HG02610 (cell line): Measurements from ENCODE around the gene CDK6.

ENCODE experiments used
- ATAC-seq: cut with Tn5 transposase; IDR thresholded peaks from one replicate; pipeline ENCODE4 v1.9.1; 2021; ENCODE audit warnings: mild to moderate bottlenecking, moderate library complexity; ENCODE audit not compliant: unreplicated experiment

Gene CDK6

DNA sequence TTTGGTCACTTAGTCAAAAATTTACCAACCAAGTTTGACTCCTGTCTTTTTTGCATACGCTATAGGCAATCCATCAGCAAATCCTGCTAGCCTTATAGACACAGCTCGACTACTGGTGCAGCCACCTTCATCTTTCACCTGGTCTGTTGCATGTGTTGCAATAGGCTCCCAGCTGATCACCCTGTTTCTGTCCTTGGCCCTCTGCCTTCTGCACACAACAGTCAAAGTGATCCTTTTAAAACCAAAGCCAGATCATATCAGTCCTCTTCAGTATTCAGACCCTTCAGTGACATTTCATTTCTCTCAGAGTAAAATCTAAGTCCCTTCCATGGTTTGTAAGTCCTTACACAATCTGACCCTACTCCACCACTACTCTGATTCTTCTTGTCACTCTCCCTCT, 10.9 kb upstream of the CDK6 start:
- ATAC-seq = no peak

DNA sequence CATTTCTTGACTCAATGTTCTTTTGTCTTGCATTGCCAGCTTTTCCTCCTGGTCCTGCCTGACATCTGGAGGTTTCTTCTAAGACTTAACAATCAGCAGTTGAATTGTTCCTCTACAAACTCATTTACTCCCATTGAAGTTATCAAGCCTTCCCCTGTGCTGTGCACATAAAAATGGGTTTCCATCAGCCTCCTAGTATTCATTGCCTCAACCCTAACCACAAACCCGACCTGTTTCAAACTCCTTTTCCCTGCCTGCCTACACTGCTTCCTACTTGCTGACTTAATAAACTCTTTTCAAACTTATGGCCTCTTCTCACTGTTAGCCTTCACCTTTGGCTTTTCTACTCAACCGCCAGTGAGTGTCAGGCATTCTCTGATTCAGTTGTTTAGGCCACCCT, 9.4 kb upstream of the CDK6 start:
- ATAC-seq = no peak

DNA sequence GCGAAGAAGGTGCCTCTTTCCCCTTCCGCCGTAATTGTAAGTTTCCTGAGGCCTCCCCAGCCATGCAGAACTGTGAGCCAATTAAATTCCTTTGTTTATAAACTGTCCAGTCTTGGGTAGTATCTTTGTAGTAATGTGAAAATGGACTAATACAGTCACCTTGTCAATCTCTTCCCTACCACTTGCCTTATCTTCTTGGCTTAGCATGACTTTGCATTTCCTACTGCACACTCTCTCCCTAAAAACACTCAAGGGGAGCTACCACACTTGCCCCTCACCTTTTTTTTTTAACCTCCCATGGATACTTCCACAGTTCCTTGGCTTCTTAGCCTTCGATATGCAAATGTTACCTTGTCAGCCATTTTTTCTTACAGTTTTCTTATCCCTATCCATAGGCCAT, 7.4 kb upstream of the CDK6 start:
- no peak for ATAC-seq

DNA sequence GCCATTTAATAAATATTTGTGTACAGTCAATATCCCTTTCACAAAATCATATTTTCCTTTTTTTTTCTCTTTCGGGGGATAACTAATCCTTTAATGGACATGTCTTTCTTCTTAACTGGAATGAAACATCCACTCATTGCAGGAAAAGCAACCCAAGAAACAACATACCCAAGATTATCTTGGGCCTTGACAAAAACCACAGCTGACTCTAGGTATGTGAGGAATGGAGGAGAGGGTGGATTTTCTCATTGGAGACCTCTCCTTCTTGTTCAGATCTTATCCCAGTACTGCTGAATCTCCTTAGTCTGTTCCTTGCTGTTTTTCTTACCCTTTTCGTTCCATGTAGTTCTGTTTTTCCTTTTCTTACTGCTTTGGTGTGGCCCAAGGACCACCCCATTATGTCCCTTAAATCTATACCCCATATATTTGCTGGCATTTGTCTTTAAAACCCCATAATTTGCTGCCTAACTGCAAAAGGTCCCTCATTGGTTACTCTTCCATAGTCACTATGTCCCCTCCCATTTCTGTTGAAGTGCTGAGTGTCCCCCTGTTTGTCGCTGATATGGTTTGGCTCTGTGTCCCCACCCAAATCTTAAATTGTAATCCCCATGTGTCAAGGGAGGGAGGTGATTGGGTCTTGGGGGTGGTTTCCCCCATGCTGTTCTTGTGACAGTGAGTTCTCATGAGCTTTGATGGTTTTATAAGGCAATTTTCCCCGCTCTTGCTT, 6.8 kb upstream of the CDK6 start:
- ATAC-seq = no peak

DNA sequence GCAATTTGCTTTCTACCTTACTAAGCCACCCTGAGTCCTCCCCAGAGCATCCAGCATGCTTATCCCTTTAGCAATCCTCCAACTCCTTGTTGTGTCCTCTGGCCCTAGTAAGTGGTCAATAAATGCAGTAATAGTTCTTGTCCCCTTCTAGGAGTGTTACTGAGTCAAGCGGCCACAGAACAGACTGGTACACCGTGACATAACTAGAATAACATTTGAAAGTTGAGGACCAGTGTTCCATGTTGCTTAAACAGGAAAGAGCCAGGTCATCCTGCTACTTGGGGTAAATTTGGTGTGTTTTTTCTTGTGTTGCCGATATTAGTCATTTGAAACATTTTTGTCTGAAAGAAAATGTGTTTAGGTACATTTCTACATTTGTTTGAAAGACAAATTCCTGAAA, 4.8 kb upstream of the CDK6 start:
- ATAC-seq = peak; percentile 30

DNA sequence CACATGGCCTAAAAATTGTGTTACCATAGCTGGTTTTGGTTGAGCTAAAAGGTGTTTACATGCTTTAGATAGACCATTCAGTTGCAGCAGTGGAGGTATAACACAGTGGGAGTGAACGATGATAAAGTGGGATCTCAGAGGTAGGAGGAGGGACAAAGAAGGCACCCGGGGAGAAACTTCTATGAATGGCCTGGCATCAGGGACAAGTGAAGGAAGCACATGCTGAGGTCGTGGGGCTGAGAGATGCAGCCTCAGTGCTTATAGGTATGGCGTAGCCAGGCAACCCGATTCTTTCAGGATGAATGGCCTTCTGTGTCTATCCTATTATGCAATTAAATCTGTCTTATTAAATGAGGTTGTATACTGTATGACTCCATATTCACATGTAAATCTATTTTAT, 3.9 kb upstream of the CDK6 start:
- no peak for ATAC-seq

DNA sequence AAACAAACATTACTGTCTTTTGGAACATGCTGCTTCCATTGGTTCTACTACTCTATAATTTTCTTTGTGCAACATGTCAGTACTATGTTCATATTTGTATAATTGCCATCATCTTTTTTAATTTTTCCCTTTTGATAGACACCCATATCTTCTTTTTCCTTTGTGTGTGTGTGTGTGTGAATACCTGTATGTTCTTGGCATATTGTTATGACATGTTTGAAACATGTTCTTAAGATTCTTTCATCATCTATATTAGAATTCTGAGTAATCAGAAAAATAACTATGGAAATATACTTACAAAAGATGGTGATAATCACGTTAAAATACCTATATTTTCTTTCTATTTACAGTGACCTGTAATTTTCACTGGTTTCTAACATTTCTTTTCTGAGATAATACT, 3.5 kb upstream of the CDK6 start:
- no peak for ATAC-seq

DNA sequence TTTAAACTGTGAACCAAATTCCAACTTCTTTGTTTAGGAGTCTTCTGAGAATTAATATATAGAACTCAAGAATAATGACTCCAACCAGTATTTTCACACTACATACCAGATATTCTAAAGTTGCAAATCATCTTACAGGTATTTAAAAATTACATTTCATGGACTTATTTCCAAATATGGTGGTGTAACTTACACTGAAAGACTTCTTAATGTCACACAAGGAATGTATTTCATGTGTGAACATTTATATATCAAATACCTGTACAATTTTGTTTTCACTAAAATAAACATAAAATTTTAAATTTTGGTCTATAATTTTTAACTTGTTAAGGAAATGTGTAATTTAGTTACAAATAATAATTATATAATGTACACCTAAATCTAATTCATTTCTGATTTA, 2.6 kb upstream of the CDK6 start:
- no peak for ATAC-seq

DNA sequence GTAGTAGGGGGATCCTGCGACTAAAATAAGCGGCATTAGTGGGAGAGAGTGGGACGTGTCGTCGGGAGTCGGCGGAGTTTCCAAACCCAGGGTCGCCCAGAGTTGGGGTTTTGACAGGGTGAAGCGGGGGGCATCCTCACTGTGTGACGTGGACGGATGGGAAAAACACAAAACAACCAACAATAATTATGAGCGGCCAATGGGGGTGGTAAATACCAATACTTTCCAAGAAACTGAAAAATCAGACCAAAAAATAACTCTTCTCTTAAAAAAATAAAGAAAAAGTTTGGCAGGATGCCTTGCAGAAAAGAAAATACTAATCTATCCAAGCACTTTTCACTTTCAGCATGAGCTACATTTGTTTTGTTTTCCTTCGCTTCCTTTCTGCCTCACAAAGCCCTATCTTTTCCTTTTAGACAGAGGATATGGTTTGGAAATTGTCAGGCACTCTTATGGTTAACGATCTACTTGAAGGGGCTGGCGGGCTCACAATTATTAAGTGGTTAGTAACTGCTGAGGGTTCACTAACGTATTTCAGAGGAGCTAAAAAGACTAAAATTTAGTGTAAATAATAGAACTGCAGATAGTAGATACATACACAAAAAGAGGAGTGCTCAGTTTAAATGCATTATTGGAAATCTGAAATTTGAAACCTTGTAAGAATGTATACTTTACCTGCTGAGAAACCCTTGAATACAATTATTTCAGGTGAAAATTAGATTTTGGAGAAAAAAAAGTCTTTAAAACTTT, 802 bp upstream of the CDK6 start:
- ATAC-seq = no peak

DNA sequence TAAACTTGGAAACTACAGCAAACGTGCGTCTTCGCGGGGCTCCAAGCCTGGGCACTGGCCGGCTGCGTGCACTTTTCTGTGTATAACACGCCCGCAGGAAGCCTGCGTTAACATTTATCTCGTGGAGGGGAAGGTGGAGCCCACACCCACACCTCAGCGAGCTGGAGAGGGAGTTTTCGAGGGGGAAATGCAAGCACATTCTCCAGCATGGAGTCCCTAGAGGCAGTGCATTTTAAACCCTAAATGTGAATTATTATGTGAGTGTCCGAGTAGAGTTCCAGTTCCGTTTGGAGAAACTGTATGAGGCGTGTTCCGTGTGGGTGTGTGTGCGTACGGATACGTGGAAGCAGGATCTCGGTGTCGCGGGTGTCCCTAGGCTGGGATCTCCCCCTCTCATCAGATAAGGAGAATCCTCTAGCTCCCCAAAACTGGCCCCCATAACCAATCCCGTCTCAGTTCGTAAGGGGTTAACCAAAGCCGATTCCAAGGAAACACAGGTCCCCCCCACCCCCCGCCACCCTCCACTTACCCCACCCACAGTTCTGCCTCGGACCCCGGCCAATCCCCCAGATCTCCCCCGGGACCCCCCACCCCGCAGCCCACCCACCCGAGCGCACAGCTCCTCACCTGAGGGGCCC, 403 bp downstream of the CDK6 start:
- ATAC-seq = no peak

DNA sequence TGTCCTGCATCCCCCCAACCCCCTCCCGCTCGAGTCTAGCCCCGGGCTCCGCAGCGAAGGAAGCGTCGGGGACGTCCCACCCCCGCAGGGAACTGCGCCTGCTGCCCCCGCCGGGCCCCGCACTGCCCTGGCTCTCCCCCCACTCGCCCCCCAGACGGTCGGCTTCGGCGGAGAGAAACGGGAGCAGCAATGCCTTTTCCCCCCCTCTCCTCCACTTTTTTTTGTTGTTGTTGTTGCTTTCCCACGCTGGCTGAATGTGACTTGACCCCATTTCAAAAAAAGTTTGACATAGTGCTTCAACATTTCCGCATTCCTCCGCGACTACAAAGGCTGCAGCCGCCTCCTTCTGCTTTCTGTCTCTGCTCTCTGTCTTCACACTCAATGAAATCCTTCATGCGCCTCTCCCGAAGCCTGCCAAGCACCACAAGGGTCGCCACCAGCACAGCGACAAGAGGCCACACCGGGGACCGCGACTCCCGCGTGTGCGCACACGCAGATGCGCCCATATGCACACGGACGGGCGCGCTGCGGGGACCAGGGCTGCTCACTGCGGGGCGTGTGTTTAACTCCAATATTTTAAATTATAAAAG, 1.0 kb downstream of the CDK6 start:
- no peak for ATAC-seq

DNA sequence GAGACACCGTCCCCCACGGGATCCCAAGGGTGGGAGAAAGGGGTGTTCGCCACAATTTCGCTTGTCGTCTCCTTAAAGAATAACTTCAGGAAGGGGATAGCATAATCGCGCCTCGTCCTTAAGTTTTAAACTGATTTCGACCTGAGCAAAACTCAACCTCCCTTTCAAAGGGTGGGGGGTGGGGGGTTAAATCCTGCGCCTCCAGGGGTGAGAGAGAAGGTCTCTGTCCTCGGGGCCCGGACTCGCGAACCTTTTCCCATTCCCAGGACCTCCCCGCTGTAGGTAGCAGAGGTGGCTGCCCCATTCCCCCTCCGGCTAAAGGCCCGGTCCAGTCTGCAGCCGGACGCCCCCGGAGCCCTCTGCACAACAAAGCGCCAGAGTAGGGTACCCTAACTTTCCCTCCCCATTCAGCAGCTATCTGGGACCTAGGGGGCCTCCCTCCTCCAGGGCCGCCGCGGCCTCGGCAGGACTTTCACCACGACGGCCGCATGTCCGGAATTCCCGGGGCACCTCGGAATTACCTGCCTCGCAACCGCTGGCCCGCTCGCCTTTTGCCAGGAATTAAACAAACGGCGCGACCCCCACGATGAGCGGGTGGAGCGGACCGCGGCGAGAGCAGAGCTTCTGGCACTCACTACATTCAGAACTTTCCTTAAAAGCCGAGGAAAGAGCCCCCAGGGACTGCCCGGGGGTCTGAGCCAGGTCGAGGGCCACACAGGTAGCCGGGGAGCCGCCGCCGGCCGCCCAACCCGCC, 1.7 kb downstream of the CDK6 start:
- ATAC-seq = no peak

DNA sequence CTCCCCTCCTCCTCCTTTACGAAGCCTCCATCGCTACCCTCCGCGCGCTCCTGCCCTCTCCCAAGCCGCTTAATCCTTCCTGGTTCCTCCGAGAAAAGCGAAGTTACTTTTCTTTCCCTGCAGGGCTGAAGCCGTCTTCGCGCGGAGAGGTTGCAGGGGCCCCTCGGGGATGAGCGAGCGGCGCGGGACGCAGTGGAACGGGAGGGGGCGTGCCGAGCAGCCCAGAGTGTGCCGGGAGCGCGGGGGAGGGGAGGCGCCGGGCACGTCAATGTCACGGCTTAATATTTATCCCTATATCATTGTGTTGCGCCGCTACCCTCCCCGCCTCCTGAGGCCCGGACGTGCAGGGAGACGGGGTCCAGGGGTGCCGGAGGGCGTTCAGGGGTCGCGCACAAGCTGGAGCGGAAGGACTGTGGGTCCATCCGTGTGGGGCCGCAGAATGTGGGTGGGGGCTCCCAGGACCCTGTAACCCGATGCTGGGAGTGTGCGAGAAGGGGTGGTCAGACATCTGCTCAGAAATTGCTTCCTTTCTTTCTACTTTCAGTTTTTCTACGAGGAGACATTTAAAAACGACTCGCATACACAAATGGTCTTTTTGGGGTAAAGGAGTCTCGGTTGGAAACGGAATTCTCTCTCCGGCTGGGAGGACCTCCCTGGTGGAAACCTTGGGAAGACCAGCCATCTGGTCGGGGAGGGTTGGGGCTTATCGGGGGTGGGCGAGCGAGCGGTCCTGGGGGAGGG, 2.4 kb downstream of the CDK6 start:
- ATAC-seq = peak; percentile 36

DNA sequence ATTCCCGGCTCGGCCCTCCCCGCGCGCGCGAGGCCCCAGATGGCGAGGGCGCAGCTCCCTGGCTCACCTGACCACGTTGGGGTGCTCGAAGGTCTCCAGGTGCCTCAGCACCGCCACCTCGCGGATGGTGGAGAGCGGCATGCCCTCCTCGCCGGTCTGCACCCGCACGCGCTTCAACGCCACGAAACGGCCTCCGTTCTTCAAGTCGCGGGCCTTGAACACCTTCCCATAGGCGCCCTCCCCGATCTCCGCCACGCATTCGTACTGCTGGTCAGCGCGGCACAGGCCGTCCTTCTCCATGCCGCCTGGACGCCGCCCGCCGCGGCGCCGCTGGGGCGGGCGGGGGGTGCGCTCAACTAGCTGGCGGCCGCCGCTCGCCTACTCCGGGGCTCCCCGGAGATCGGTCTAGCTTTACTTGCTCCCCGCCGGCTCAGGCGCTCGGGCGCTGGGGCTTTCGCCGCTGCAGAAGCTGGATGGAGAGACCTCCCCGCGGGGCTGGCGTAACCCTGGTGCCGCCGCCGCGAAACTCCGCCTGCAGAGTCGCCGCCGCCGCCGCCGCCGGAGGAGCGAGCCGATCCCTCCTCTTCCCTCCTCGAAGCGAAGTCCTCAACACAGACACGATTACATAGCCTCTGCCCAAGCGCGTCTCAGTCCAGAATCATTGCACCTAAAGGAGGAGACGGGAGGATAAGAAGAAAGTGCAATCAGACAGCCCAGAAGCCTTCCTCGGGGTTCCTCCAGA, 3.2 kb downstream of the CDK6 start:
- ATAC-seq = peak; percentile 49

DNA sequence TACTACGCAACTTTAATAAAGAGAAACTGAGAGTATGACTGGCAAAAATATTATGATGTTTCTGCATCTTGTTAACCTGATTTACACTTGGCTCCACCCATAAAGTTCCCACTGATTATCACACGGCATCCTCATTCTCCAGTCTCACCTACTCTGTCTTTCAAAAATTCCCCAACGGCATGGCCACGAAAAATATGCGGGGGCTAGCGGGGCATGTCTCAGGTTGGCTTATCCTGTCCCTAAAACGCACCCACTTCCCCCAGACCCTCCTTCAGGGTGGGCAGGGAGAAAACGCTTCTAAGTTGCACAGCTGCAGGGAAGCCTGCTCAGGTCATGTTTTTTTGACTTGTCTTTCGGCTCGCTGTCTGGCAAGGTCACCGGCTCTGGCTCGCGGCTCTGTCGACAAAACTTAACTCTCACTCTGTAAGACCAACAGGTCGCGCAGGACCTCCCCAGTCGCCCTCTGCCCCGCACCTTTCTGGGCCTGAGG, 3.8 kb downstream of the CDK6 start:
- ATAC-seq = peak; percentile 7

DNA sequence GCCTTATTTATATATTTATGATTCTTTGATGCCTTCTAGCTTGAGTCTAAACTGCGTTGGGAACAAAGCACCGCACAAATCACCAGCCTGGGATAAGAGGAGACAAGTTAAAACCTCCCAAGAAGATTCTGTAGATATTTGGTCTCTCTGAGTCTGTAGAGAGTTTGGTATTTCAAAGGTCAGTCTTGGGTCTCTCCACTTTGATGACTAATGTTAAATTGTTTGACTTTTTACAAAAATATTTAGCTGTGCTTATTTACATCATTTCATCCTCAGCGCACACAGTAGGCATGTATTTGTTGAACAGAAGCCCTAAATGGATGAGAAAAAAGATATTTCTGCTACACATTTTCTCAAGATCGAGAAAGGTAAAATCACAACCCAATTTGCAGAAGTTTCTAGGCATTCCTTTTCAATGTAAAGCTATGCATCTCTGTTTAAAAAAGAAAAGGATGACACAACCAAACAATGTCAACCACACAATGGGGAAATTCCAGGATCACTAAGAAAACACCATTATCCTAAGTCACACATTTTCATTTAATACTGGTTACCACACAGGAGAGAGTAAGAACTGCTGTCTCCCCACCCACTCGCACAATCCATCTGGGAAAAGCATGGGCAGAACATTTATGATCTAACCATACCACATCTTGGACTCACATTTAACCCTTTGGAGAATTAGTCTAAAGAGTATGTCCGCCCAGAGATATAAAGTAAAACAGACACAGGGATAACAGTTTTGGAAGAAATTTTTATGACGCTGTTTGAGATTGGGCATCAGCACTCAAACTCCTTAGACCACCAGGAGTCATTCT, 4.4 kb downstream of the CDK6 start:
- no peak for ATAC-seq

DNA sequence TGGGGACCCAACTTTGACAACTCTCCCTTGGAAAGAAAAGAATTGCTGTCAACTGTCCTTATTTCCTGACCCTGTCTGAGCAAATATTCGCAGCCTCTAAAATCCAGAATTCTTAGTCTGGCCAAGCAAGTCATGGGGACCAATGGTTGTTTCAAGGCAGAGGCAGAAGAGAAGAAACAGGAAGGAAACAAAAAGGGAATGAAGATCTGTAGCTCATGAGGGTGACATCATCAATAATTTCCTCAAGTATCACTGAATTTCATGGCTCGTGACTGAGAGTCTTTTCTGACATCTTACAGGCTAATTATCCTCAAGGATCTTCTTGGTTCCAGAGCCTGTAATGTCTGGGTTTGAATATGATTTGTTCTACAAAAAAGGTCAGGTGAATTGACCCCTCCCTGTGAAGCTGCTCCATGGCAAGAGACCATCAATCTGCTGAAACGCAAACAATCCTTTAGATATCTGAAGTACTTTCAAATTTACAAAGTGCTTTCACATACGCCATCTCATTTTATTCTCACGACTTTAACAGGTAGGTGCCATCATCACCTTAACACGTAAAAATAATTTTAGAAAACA, 5.8 kb downstream of the CDK6 start:
- no peak for ATAC-seq

DNA sequence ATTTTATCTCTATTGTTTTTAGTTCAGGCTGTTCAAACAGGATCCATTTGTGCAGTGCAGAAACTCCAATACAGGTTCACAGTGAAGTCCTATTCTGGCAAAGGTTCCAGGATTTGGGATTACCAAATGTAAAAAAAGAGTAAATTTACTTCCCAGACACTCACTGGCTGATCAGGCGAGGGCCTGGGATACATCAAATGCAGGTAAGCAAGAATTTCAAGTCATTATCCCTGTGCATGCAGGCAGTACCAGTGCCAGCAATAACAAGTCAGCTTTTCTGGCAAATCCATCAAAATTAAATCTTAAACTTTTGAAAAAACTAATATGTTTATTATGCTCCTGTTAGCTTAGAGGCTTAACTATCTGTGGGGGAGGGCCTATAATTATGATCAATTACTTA, 6.3 kb downstream of the CDK6 start:
- ATAC-seq = no peak
